GM12878 (cell line): ENCODE results near the gene PAPOLA. TPM values are rescaled to one million over a fixed set of nuclear protein-coding genes. Genes with fewer than 3 reads are reported as not detected.

Source experiments
- ATAC-seq: fragments of 200-7000 bp; cut with Tn5 transposase; 3 replicates; pipeline ENCODE4 v1.9.1; 2020; ENCODE audit warnings: mild to moderate bottlenecking, moderate library complexity
- BruUV-seq: library from RNA; stranded (reverse); fragments of 400-500 nt; replicated peaks from 2 replicates; lab custom pipeline; 2021; lab: Mats Ljungman, UMichigan
- CTCF ChIA-PET: fragments of 300-600 bp; sonication (Branson Sonifier 250); formaldehyde crosslinking; extraction: SDS; loops from one replicate; lab custom pipeline; 2021; ENCODE audit warnings: inconsistent platforms; lab: Yijun Ruan, JAX
- POLR2A ChIA-PET: fragments of 350-600 bp; formaldehyde crosslinking; extraction: SDS; loops from one replicate; lab custom pipeline; 2021; ENCODE audit warnings: inconsistent platforms; lab: Charles Lee
- RAD21 ChIA-PET: fragments of 300-600 bp; sonication (Branson Sonifier 250); formaldehyde crosslinking; loops from one replicate; lab custom pipeline; 2023; ENCODE audit warnings: antibody characterized with exemption; ENCODE audit not compliant: unreplicated experiment; lab: Charles Lee
- SMC1A ChIA-PET: fragments of 300-600 bp; sonication (Branson Sonifier 250); formaldehyde crosslinking; loops from one replicate; lab custom pipeline; 2023; ENCODE audit not compliant: unreplicated experiment, uncharacterized antibody; lab: Charles Lee
- DNase-seq: peaks from one replicate; pipeline ENCODE4 v3.0.0-alpha.2; 2011; ENCODE audit warnings: low read depth, low spot score
- FAIRE-seq: peaks from 3 replicates; lab custom pipeline; 2011; peaks lifted over from hg19 to GRCh38; lab: Jason Lieb, UNC
- H2AFZ ChIP-seq: 2 replicates; pipeline ENCODE4 v1.6.0; 2011; ENCODE audit warnings: low read depth, low read length, control low read depth; ENCODE audit not compliant: control insufficient read depth
- H3K27ac ChIP-seq: 2 replicates; pipeline ENCODE4 v1.5.1; 2011; ENCODE audit warnings: control low read depth; ENCODE audit not compliant: control insufficient read depth, insufficient read depth
- H3K27me3 ChIP-seq, 2 experiments: replicated peaks in 1 of 2; 2 replicates each; pipeline versions ENCODE4 v1.6.0 to v1.6.1; 2011; ENCODE audit warnings: low read length in 1 of 2; ENCODE audit not compliant: control insufficient read depth in 2 of 2, insufficient read depth in 2 of 2
- H3K36me3 ChIP-seq, 2 experiments: 2 replicates each; pipeline ENCODE4 v1.5.1; 2011; ENCODE audit warnings: low read length in 1 of 2; ENCODE audit not compliant: control insufficient read depth in 2 of 2, insufficient read depth in 2 of 2
- H3K4me1 ChIP-seq: 2 replicates; pipeline ENCODE4 v1.6.1; 2011; ENCODE audit warnings: mild to moderate bottlenecking, low read length, moderate library complexity, mixed read lengths; ENCODE audit not compliant: control insufficient read depth, insufficient read depth
- H3K4me2 ChIP-seq: 2 replicates; pipeline ENCODE4 v1.6.0; 2011; ENCODE audit warnings: control low read depth; ENCODE audit not compliant: control insufficient read depth, insufficient read depth
- H3K4me3 ChIP-seq: fragments of 200-600 bp; sonication (generic); 2 replicates; pipeline ENCODE4 v1.5.1; 2016
- H3K79me2 ChIP-seq: 2 replicates; pipeline ENCODE4 v1.6.0; 2011; ENCODE audit warnings: low read length; ENCODE audit not compliant: control insufficient read depth, insufficient read depth
- H3K9ac ChIP-seq: 2 replicates; pipeline ENCODE4 v1.8.0; 2011; ENCODE audit warnings: low read length, control low read depth, mixed read lengths; ENCODE audit not compliant: control insufficient read depth, insufficient read depth
- H3K9me3 ChIP-seq: replicated peaks from 3 replicates; pipeline ENCODE4 v1.5.1; 2011; ENCODE audit warnings: mild to moderate bottlenecking, low read length; ENCODE audit not compliant: control insufficient read depth, insufficient read depth
- H4K20me1 ChIP-seq: 2 replicates; pipeline ENCODE4 v1.6.0; 2011; ENCODE audit not compliant: control insufficient read depth, insufficient read depth
- BRCA1 ChIP-seq: IDR thresholded peaks from 2 replicates; pipeline ENCODE4 v1.6.1; 2011; ENCODE audit warnings: low read depth, low read length, improper control_type of control experiment
- CREB1 ChIP-seq: IDR thresholded peaks from 2 replicates; pipeline ENCODE4 v1.6.1; 2012; ENCODE audit warnings: low read depth, mild to moderate bottlenecking, inconsistent platforms
- CREM ChIP-seq: IDR thresholded peaks from 2 replicates; pipeline ENCODE4 v1.6.1; 2014; ENCODE audit warnings: antibody characterized with exemption, low read depth
- EED ChIP-seq: sonication (generic); IDR thresholded peaks from 2 replicates; pipeline ENCODE4 v1.6.1; 2016; ENCODE audit warnings: antibody characterized with exemption, low read depth
- HCFC1 ChIP-seq: fragments of 150-350 bp; IDR thresholded peaks from 2 replicates; pipeline ENCODE4 v1.6.1; 2014; ENCODE audit warnings: low read length
- HDAC2 ChIP-seq: fragments of 200-600 bp; sonication (generic); IDR thresholded peaks from 2 replicates; pipeline ENCODE4 v1.6.1; 2017
- NR2F1 ChIP-seq: fragments of 450-650 bp; conservative IDR thresholded peaks from 2 replicates; pipeline ENCODE4 v1.6.1; 2017; ENCODE audit warnings: mild to moderate bottlenecking
- SMARCA5 ChIP-seq: fragments of 450-650 bp; IDR thresholded peaks from 2 replicates; pipeline ENCODE4 v1.6.1; 2017; ENCODE audit warnings: mild to moderate bottlenecking
- USF1 ChIP-seq: IDR thresholded peaks from 2 replicates; pipeline ENCODE4 v1.6.1; 2011; ENCODE audit warnings: borderline replicate concordance, low read depth, mild to moderate bottlenecking, moderate library complexity, mixed read lengths, low read length; ENCODE audit not compliant: insufficient read depth; ENCODE audit errors: extremely low read length
- YY1 ChIP-seq: IDR thresholded peaks from 2 replicates; pipeline ENCODE4 v1.6.1; 2011; ENCODE audit warnings: low read depth, mild to moderate bottlenecking, low read length
- ZNF24 ChIP-seq: fragments of 450-650 bp; IDR thresholded peaks from 2 replicates; pipeline ENCODE4 v1.6.1; 2017; ENCODE audit warnings: antibody characterized with exemption, mild to moderate bottlenecking
- in situ Hi-C: fragments of 300-500 bp; cut with MboI; formaldehyde crosslinking; loops from 9 replicates; pipeline ENCODE4 v1.14.3; 2018; ENCODE audit warnings: mixed read lengths
- intact Hi-C: fragments of 100-400 bp; cut with micrococcal nuclease; formaldehyde crosslinking; loops from one replicate; pipeline ENCODE4 v1.14.2; 2022; ENCODE audit not compliant: unreplicated experiment
- polyA plus RNA-seq, 11 experiments: library from polyadenylated mRNA; depleted of rRNA in 4 of 11; unstranded in 6 of 11; stranded (reverse) in 5 of 11; fragments of >200 nt; fragmentation: Nextera tagmentation in 4 of 11; fragmentation: Illumina TruSeq in 1 of 11; extraction: Ambion mirVana in 4 of 11; extraction: Trizol in 1 of 11; gene quantifications; 1 replicate in 1 of 11; 2 replicates in 10 of 11; pipeline versions ENCODE4 v1.2.1 to v1.2.3, GENCODE V29; 2011 to 2016; ENCODE audit warnings: inconsistent platforms in 2 of 11, missing spikeins in 2 of 11, low read depth in 1 of 11
- total RNA-seq, 4 experiments: library from RNA; depleted of rRNA in 3 of 4; stranded (reverse); fragments of >200 nt in 3 of 4; fragmentation: Illumina TruSeq in 1 of 4; extraction: Trizol in 1 of 4; gene quantifications; 2 replicates each; pipeline versions ENCODE4 v1.2.1 to v1.2.3, GENCODE V29; 2013 to 2021

PAPOLA gene
- total and polyA plus RNA-seq, 10 of the 15 experiments (the other 5 are each of a cell fraction or from before 2014, with no cell fraction given) = 46.0 to 185 (median 114) TPM

GRCh38 chr14:96484399-96484798 lies 17.8 kb upstream of the PAPOLA start:
- DNase-seq = no peak
- H3K79me2 ChIP-seq = no peaks in the 10 kb centered on the region
- POLR2A ChIA-PET = no interaction called here
- TF ChIP-seq USF1 (no peak), EED (no peak), SMARCA5 (no peak), ZNF24 (no peak), NR2F1 (no peak), CREB1 (no peak), HDAC2 (no peak), CREM (no peak), HCFC1 (no peak), BRCA1 (no peak), YY1 (no peak)
- TF ChIP-seq, all 136 proteins: peak for 0
- H3K4me2 ChIP-seq = no peak overlapping the region
- intact Hi-C loops (no loop called here), in situ Hi-C loops (no loop called here)
- H3K36me3 ChIP-seq = no peaks in the 10 kb centered on the region
- no peaks in the 10 kb centered on the region for H4K20me1 ChIP-seq
- ChIA-PET RAD21 (no interaction called here), CTCF (no interaction called here), SMC1A (interaction anchor here (0.9 kb wide), 1 partner anchor 78 kb away, joined by 3 read pairs; no protein-coding TSS in a partner anchor)
- no peaks in the 10 kb centered on the region for H3K27me3 ChIP-seq
- no peaks in the 10 kb centered on the region for H3K4me1 ChIP-seq
- no peak overlapping the region for H2AFZ ChIP-seq
- no peak overlapping the region for H3K9ac ChIP-seq
- no TSS peak for BruUV-seq
- no peak overlapping the region for H3K4me3 ChIP-seq
- FAIRE-seq (no peak), ATAC-seq (no peak)
- H3K27ac ChIP-seq = no peak overlapping the region
- no peaks in the 10 kb centered on the region for H3K9me3 ChIP-seq
